ENCODE results near the gene OGDH. TPM values are rescaled to one million over a fixed set of nuclear protein-coding genes. Genes with fewer than 3 reads are reported as not detected.

OGDH gene
- total and polyA plus RNA-seq, 2 of the 4 experiments (the other 2 are of a cell fraction) = 47.4 to 56.5 TPM

DNA sequence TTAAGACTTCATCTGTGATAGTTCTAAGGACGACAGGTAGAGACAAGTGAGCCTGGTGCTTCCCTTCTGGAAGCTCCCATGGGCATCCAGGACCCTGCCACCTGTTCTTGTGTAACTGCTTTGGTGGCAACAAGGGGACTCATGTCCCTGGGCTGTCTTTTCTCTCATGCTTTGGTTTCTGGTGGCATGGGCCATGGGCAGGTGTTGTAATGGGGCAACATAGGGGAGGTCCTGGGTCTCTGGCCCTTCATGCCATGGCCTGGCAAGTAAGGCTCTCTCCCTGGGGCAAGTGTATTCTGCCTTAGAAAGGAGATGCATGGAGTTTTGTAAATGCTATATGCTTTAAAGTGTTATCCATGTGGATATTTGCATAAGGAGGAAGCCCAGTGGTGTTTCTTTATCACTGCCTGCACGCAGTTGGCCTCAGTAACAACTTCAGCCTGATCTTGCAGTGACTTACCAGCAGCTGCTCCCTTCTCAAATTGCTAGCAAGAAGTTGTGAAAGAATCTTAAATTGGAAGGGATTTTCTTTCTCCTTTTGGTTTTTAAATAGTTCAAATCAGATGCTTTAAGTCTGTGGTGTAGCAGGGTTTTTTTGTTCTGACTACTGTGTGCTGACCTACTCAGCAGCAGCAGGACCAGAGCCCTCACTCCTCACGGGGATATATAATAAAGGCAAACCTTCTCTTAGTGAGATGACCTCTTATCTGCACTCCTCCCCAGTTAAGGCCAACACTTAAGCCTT is 39.9 kb downstream of the OGDH start:
- intact Hi-C loops (cut with micrococcal nuclease) = no loop called here
- Histone ChIP-seq H3K18ac (ENCODE audit: low read depth, low read length) (no peak overlapping the region), H4K8ac (ENCODE audit: low read depth in 2 of 2, low read length in 2 of 2) (no peak overlapping the region), H4K5ac (ENCODE audit: low read depth, low read length) (no peak overlapping the region), H3K14ac (replicated peaks; ENCODE audit: low read depth, low read length) (no peak overlapping the region), H3K23ac (ENCODE audit: low read depth, low read length) (no peak overlapping the region), H4K20me1 (ENCODE audit: insufficient read depth, low read length) (no peaks in the 10 kb centered on the region), H2BK15ac (ENCODE audit: low read depth, low read length) (no peak overlapping the region), H2AFZ (replicated peaks; ENCODE audit: low read length, poor library complexity) (peak overlapping the region; percentile 47), H3K4ac (ENCODE audit: low read depth, low read length) (no peak overlapping the region), H2AK5ac (ENCODE audit: low read depth, low read length) (no peak overlapping the region), H3K9ac (ENCODE audit: low read depth, low read length) (no peak overlapping the region), H2BK20ac (ENCODE audit: low read depth, low read length) (no peak overlapping the region), H3K9me3 (ENCODE audit: control insufficient read depth, insufficient read depth, low read length) (no peaks in the 10 kb centered on the region), H3K4me2 (ENCODE audit: low read depth, low read length) (no peak overlapping the region), H3K79me1 (ENCODE audit: low read depth in 1 of 2, low read length in 2 of 2) (peaks cover 6 to 34% of the 10 kb centered on the region in 2 experiments), H3K27ac (ENCODE audit: insufficient read depth, low read length) (no peak overlapping the region), H2BK5ac (ENCODE audit: low read depth, low read length, poor library complexity, severe bottlenecking) (no peak overlapping the region), H3K36me3 (ENCODE audit: control insufficient read depth, insufficient read depth, low read length) (peaks cover 9% of the 10 kb centered on the region), H4K91ac (ENCODE audit: insufficient read depth, low read depth, low read length) (no peak overlapping the region), H3K4me1 (ENCODE audit: control insufficient read depth, insufficient read depth, low read length) (no peaks in the 10 kb centered on the region), H3K27me3 (ENCODE audit: control insufficient read depth, insufficient read depth, low read length) (no peaks in the 10 kb centered on the region), H3K56ac (ENCODE audit: extremely low read depth, insufficient read depth, low read length) (no peak overlapping the region), H2BK120ac (ENCODE audit: low read depth, low read length) (no peak overlapping the region), H3K9me1 (ENCODE audit: insufficient read depth, low read length) (peaks cover 12% of the 10 kb centered on the region; the same call in 1 of the 2 replicates), H2AK9ac (replicated peaks; ENCODE audit: low read depth, low read length, poor library complexity) (no peak overlapping the region), H3K4me3 (ENCODE audit: insufficient read depth, low read depth, low read length) (no peak overlapping the region)
- BruUV-seq (replicated peaks) = no TSS peak
- dilution Hi-C loops (cut with HindIII; ENCODE audit: low sequenced_read_pairs, unreplicated experiment) = no loop called here
- WGBS, 2 experiments (ENCODE audit: extremely low coverage in 2 of 2, insufficient read length in 1 of 2) = 100% methylated on average over 1 of the region's 3 CpGs; no CpG with 5 or more reads in 1 of the 2 experiments
- TF ChIP-seq MAFK (IDR thresholded peaks at IDR 0.05; ENCODE audit: low read depth, low read length) (no peak), NFE2L2 (IDR thresholded peaks at IDR 0.05; ENCODE audit: low read depth, low read length) (no peak), RAD21 (IDR thresholded peaks at IDR 0.05; ENCODE audit: low read length) (no peak)
- TF ChIP-seq, protein P1, sequence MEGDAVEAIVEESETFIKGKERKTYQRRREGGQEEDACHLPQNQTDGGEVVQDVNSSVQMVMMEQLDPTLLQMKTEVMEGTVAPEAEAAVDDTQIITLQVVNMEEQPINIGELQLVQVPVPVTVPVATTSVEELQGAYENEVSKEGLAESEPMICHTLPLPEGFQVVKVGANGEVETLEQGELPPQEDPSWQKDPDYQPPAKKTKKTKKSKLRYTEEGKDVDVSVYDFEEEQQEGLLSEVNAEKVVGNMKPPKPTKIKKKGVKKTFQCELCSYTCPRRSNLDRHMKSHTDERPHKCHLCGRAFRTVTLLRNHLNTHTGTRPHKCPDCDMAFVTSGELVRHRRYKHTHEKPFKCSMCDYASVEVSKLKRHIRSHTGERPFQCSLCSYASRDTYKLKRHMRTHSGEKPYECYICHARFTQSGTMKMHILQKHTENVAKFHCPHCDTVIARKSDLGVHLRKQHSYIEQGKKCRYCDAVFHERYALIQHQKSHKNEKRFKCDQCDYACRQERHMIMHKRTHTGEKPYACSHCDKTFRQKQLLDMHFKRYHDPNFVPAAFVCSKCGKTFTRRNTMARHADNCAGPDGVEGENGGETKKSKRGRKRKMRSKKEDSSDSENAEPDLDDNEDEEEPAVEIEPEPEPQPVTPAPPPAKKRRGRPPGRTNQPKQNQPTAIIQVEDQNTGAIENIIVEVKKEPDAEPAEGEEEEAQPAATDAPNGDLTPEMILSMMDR (conservative IDR thresholded peaks at IDR 0.05; ENCODE audit: low read depth, low read length) = no peak
- ChIA-PET CTCF (no interaction called here), POLR2A (ENCODE audit: unreplicated experiment) (no interaction called here)
- ATAC-seq (ENCODE audit: low read depth) (peak; percentile 49; the same call in 1 of the 2 replicates), DNase-seq (no peak)
- in situ Hi-C loops (cut with MboI; ENCODE audit: low sequenced_read_pairs) = no loop called here

All from IMR-90 (cell line).